Testis (tissue), 2 donors: ENCODE results near the gene CDCA8.

Source experiments
- POLR2A ChIP-seq: fragments of 450-650 bp; IDR thresholded peaks from one replicate; pipeline ENCODE4 v1.6.1; 2017; ENCODE audit warnings: antibody characterized with exemption, mild to moderate bottlenecking, moderate library complexity
- TF ChIP-seq, protein P1 (sequence below), 3 experiments: fragments of 450-650 bp in 2 of 3; fragments of 200-600 bp in 1 of 3; sonication (generic) in 1 of 3; IDR thresholded peaks; one replicate each; pipeline ENCODE4 v1.5.1; 2016 to 2019; ENCODE audit warnings: antibody characterized with exemption in 3 of 3, mild to moderate bottlenecking in 2 of 3, moderate library complexity in 1 of 3

DNA sequence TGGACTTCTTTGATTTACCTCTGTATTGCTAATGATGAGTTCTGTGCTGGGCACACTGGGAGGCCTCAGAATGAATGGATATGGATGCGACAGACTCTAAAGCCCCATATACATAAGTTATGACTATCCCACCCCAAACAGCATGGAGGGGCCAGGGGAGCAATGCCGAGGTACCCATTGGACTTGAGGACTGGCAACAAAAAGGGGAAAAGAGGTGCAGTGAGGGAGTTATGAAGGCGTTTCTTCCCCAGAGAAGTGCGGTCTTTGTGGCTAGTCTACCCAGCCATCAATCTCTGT lies 15.2 kb upstream of the CDCA8 start:
- TF ChIP-seq, protein P1, sequence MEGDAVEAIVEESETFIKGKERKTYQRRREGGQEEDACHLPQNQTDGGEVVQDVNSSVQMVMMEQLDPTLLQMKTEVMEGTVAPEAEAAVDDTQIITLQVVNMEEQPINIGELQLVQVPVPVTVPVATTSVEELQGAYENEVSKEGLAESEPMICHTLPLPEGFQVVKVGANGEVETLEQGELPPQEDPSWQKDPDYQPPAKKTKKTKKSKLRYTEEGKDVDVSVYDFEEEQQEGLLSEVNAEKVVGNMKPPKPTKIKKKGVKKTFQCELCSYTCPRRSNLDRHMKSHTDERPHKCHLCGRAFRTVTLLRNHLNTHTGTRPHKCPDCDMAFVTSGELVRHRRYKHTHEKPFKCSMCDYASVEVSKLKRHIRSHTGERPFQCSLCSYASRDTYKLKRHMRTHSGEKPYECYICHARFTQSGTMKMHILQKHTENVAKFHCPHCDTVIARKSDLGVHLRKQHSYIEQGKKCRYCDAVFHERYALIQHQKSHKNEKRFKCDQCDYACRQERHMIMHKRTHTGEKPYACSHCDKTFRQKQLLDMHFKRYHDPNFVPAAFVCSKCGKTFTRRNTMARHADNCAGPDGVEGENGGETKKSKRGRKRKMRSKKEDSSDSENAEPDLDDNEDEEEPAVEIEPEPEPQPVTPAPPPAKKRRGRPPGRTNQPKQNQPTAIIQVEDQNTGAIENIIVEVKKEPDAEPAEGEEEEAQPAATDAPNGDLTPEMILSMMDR (IDR thresholded peaks at IDR 0.05) = no peak
- no peak for TF ChIP-seq POLR2A
